Kidney glomerular epithelial cell (primary cell): ENCODE measurements around the gene WDR93.

Source experiments
- DNase-seq: peaks from one replicate; lab custom pipeline; 2025; lab: John Stamatoyannopoulos, UW

The WDR93 gene

GRCh38 chr15:89662893-89663626 lies 27.6 kb upstream of the WDR93 start:
- peak; percentile 62 for DNase-seq

- DNase-seq, result no peak
Observed at GRCh38 chr15:89664441-89665350, 25.9 kb upstream of the WDR93 start.

- DNase-seq, result no peak
Observed at GRCh38 chr15:89665449-89666181, 25.0 kb upstream of the WDR93 start.

GRCh38 chr15:89666184-89666857 lies 24.3 kb upstream of the WDR93 start:
- DNase-seq, result no peak

- no peak for DNase-seq
Observed at GRCh38 chr15:89666858-89667705, 23.5 kb upstream of the WDR93 start.

- no peak for DNase-seq
Observed at GRCh38 chr15:89667706-89667960, 23.0 kb upstream of the WDR93 start.

- no peak for DNase-seq
Observed at GRCh38 chr15:89668171-89668570, 22.4 kb upstream of the WDR93 start.

GRCh38 chr15:89669309-89669865 lies 21.2 kb upstream of the WDR93 start:
- no peak for DNase-seq

GRCh38 chr15:89669941-89670340 lies 20.7 kb upstream of the WDR93 start:
- DNase-seq, result no peak

GRCh38 chr15:89670971-89671560 lies 19.5 kb upstream of the WDR93 start:
- DNase-seq, result no peak

GRCh38 chr15:89671687-89672086 lies 18.9 kb upstream of the WDR93 start:
- DNase-seq, result no peak

- DNase-seq, result no peak
Observed at GRCh38 chr15:89672221-89673164, 18.1 kb upstream of the WDR93 start.

- DNase-seq, result no peak
Observed at GRCh38 chr15:89673165-89673512, 17.5 kb upstream of the WDR93 start.

GRCh38 chr15:89674526-89674925 lies 16.1 kb upstream of the WDR93 start:
- DNase-seq, result no peak

GRCh38 chr15:89675606-89676005 lies 15.0 kb upstream of the WDR93 start:
- no peak for DNase-seq

GRCh38 chr15:89677381-89677780 lies 13.2 kb upstream of the WDR93 start:
- DNase-seq, result no peak

- DNase-seq, result no peak
Observed at GRCh38 chr15:89679212-89679611, 11.4 kb upstream of the WDR93 start, which contains the start of gene PLIN1. PLIN1 (minus strand) TSS chr15:89679367; CDS start chr15:89677489, 1,878 bp downstream.

- DNase-seq, result no peak
Observed at GRCh38 chr15:89680282-89680873, 10.2 kb upstream of the WDR93 start.

- no peak for DNase-seq
Observed at GRCh38 chr15:89681146-89681545, 9.5 kb upstream of the WDR93 start.
